ENCODE results near the gene ANKRD63.

The ANKRD63 gene

DNA sequence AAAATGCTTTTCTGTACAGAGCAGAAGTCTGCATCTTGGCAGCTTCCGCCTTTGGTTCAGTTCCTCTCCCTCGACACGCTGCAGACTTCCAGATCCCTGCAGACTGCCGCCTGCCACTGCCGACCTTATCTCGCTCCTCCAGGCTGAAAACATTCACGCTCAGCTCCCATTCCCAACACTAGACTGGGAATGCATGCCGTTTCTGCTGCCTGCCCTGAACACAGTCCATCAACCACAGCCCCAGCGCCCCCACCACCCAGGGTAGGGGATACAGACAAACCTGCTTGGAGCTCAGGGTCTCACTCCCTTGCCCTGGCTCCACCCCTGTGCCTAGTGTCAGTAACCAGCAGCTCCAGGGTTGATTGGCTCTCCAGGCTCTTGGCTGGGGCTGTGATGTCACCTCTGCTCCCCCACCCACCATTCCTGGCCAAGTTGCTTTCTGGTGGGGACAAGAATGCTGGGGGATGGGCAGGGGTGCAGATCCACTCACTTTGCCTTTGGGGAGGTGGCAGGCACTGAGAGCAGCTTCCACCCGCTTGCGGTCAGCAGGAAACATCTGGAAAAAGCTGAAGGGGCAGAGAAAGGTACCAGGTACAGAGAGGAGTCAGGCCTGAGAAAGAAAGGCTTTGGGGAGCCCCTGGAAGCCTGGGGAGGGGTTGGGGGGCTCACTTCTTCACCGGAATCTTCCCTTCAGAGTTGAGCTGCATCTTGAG is 18.8 kb upstream of the ANKRD63 start:
- H3K4me3 ChIP-seq (ENCODE audit: low read depth, low read length) = no peak overlapping the region
- TF ChIP-seq, protein P1, sequence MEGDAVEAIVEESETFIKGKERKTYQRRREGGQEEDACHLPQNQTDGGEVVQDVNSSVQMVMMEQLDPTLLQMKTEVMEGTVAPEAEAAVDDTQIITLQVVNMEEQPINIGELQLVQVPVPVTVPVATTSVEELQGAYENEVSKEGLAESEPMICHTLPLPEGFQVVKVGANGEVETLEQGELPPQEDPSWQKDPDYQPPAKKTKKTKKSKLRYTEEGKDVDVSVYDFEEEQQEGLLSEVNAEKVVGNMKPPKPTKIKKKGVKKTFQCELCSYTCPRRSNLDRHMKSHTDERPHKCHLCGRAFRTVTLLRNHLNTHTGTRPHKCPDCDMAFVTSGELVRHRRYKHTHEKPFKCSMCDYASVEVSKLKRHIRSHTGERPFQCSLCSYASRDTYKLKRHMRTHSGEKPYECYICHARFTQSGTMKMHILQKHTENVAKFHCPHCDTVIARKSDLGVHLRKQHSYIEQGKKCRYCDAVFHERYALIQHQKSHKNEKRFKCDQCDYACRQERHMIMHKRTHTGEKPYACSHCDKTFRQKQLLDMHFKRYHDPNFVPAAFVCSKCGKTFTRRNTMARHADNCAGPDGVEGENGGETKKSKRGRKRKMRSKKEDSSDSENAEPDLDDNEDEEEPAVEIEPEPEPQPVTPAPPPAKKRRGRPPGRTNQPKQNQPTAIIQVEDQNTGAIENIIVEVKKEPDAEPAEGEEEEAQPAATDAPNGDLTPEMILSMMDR (IDR thresholded peaks at IDR 0.05; ENCODE audit: borderline replicate concordance, insufficient read depth, low read depth, low read length) = no peak

GRCh38 chr15:40300771-40301170 is 17.9 kb upstream of the ANKRD63 start:
- TF ChIP-seq, protein P1 (IDR thresholded peaks at IDR 0.05; ENCODE audit: borderline replicate concordance, insufficient read depth, low read depth, low read length) = no peak
- H3K4me3 ChIP-seq (ENCODE audit: low read depth, low read length) = no peak overlapping the region

DNA sequence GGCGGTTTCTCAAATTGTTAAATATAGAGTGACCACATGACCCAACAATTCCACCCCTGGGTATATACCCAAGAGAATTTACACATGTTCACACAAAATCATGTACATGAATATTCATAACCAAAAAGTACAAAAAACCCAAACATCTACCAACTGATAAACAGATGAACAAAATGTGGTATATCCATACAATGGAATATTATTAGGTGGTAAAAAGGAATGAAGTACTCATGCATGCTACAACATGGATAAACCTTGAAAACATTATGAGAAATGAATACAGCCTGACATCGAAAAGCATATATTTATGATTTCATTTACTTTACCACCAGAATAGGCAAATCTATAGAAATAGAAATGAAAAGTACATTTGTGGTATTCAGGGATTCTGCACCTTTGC is 17.5 kb upstream of the ANKRD63 start:
- no peak overlapping the region for H3K4me3 ChIP-seq (ENCODE audit: low read depth, low read length)
- TF ChIP-seq, protein P1 (IDR thresholded peaks at IDR 0.05; ENCODE audit: borderline replicate concordance, insufficient read depth, low read depth, low read length) = no peak

DNA sequence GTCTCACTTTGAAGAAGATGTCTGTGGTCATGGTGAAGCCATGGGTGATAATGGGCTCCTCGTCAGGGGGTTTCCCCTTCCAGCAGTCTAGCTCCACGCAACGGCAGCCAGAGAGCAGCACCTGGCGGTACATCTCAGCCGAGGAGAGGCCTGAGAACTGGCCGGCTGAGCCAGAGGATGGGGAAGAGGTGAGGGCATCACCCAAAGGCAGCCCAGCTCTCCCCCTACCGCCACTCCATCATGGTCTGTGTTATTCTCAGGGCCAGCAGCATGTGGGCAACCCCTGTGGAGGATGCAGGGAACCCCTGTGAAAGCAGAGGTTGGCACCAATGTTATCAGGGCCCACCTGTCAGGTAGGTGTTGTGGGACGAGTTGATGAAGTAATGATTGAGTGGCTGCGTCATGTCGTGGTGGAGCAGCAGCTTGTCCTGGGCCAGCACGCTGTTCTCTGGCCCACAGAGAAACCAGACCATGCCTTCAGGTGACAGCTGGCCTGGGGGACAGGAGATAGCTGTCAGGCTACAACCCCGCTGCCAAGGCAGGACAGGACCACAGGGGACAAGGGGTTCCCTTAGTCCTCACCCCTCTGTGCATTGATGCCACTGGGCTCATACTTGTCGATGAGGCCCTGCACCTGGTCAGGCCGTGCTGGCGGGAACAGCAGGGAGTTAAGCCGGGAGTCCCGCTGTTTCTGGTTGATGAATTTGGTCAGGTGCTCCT is 15.5 kb upstream of the ANKRD63 start:
- TF ChIP-seq, protein P1 (IDR thresholded peaks at IDR 0.05; ENCODE audit: borderline replicate concordance, insufficient read depth, low read depth, low read length) = no peak
- no peak overlapping the region for H3K4me3 ChIP-seq (ENCODE audit: low read depth, low read length)

DNA sequence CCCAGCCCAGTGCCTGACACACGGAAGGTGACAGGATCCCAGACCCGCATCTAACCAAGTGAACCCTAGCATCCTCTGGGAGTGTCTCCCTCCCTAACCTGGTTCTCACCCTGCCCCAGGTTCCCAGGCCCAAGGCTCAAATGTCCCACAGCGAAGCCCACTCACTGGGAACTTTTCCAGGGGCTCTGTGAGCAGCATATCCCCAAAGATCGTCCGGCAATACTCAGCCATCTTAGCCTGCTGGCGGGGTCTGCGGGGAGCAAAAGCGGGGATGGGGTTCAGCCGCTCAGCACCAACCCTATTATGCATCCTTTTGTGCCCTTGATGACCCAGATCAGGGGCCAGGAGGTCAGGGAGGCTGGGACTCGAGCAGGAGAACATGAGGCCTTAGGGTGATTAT is 14.5 kb upstream of the ANKRD63 start:
- H3K4me3 ChIP-seq (ENCODE audit: low read depth, low read length) = no peak overlapping the region
- TF ChIP-seq, protein P1 (IDR thresholded peaks at IDR 0.05; ENCODE audit: borderline replicate concordance, insufficient read depth, low read depth, low read length) = no peak

GRCh38 chr15:40296561-40297230 is 13.8 kb upstream of the ANKRD63 start:
- no peak overlapping the region for H3K4me3 ChIP-seq (ENCODE audit: low read depth, low read length)
- TF ChIP-seq, protein P1 (IDR thresholded peaks at IDR 0.05; ENCODE audit: borderline replicate concordance, insufficient read depth, low read depth, low read length) = no peak
